Stimulated activated CD8-positive, alpha-beta memory T cell treated with anti-CD3 and anti-CD28 coated beads, Interleukin-4, amount 100 ng/mL, for 24 hours (primary cell): ENCODE results near the gene RAI1.
"Not testable (repeated sequence)": the region's sequence is repeated elsewhere in the genome, so short reads cannot be mapped to it uniquely, and the experiment has no call there.

Experiments
- DNase-seq: peaks from one replicate; pipeline ENCODE4 v3.0.0-alpha.2; 2020; ENCODE audit warnings: low read depth

The RAI1 gene

GRCh38 chr17:17665255-17665654 lies 16.0 kb upstream of the RAI1 start:
- DNase-seq, result no peak

- DNase-seq, result no peak
Observed at GRCh38 chr17:17666111-17666714, 15.0 kb upstream of the RAI1 start.

DNA sequence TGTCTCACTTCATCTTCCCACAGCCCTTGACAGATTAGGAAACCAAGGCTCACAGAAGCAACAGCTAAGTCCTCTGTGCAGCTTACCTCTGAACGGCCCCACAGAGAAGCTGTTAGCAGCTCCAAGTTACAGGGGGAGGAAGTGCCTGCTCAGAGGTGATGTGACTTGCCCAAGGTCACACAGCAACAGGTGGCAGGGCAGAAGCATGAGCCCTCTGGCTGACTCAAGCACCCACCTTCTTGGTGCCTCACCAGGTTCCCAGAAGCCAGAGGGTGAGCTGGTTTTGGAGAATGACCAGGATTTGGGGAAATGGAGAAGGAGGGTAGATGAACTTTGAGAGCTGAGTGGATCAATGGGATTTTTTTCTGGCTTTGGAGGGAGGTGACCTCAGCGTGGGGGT lies 14.0 kb upstream of the RAI1 start:
- no peak for DNase-seq

GRCh38 chr17:17667947-17668346 lies 13.3 kb upstream of the RAI1 start:
- DNase-seq, result no peak

GRCh38 chr17:17668358-17668757 lies 12.9 kb upstream of the RAI1 start:
- no peak for DNase-seq

DNA sequence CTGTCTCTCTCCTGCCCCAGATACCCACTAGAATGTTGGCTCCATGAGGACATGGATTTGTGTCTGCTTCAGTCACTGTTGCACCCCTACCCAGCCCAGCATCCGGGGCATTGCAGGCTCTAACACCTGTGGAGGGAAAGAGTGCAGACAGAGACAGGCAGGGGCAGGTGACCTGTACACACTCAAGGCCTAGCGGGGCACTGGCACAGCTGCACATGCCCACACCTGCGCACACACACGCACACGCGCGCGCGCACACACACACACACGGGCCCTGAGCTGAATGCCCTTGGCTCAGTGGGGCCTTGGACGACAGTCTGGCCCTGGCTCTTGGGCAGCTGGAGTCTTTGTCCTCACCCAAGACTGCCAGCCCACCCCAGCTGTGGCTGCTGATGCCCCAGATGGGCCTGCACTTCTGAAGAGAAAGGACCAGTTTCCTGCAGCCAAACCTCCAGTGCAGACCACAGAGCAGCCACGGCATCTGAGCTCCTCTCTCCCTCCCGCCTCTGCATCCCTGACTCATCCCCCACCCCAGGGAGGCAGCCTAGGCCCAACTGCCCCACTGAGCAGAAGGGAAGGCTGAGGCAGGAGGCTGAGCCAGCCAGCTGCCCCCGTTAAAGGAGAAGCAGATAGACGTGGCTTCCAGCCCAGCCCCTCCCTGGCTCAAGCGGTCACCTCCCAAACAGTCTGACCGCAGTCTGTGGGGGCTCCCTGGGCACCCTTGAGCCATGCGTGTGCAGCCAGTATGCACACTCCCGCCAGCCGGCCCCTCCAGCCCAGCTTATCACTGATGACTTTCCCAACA lies 12.3 kb upstream of the RAI1 start:
- no peak for DNase-seq

GRCh38 chr17:17669580-17670235 lies 11.6 kb upstream of the RAI1 start:
- DNase-seq, result no peak

- DNase-seq, result no peak
Observed at GRCh38 chr17:17670701-17671305, 10.5 kb upstream of the RAI1 start.

DNA sequence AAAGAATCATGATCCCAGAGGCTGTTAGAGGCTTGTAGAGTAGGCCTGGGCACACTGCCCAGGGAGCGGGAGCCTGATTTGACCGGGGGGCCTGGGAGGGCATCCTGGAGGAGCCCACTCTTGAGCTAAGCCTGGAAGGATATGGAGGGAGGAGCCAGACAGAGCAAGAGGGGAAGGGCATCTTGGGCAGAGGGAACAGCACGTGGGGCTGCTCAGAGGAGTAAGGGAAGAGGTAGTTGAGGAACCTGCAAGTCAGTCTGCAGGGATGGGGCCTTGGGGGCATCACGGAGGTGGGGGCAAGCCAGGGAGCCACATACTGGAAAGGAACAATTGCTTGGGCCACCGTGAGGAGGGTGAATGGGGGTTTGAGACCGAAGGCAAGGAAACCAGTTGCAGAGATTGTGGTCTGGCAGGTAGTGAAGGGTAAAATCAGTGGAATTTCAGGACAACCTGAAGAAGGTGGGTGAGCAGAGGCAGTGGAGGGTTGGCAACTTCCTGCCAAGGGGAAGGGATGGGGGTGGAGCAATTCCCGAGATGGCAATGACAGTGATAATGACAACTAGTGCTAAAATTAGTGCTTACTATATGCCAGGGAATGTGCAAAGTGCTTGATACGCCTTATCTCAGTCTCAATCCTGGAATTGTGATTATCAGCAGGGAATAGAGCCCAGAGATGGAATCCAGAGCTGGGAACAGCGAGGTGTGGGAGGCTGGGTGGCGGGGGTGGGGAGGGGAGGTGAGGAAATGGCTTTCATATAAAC lies 9.7 kb upstream of the RAI1 start:
- no peak for DNase-seq

DNA sequence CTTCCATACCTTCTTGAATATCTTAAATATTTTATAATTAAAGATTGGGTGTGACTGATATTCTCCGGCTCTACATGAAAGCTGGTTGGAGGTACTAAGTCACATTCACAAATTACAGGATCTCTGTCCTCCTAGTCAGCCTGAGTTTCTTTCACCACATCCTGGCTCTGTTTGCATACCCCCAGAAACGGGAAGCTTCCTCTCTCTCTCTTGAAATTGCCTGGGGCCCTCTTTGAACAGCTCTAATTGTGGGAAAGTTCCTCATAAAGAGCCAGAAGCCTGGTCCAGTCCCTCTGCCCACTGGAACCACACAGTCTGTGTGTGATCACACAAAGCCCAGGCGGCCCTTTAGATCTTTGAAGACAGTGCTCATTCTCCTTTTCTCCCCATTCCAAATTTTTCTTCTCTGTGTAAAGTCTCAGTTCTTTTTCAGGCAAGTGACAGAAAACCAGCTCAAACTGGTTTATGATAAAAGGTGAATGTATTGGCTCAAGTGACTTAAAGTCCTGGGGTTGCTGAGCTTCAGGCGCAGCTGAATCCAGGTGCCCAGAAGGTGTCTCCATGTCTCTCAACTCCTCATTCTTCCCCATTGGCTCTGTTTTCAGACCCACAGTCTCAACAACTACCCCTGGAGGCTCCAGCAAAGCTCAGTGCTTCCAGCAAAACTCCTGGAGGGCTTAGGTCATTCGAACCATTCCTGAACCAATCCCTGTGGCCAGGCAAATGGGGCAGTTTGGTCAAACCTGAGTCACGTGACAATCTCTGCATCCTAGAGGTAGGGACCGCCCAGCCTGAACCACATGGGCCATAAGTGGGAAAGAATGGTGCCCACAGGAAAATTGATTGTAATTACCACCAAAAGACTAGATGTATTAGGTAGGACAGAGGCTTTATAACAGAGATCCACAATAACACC lies 8.5 kb upstream of the RAI1 start:
- DNase-seq, result no peak

GRCh38 chr17:17675416-17675815 lies 5.8 kb upstream of the RAI1 start:
- DNase-seq, result no peak

DNA sequence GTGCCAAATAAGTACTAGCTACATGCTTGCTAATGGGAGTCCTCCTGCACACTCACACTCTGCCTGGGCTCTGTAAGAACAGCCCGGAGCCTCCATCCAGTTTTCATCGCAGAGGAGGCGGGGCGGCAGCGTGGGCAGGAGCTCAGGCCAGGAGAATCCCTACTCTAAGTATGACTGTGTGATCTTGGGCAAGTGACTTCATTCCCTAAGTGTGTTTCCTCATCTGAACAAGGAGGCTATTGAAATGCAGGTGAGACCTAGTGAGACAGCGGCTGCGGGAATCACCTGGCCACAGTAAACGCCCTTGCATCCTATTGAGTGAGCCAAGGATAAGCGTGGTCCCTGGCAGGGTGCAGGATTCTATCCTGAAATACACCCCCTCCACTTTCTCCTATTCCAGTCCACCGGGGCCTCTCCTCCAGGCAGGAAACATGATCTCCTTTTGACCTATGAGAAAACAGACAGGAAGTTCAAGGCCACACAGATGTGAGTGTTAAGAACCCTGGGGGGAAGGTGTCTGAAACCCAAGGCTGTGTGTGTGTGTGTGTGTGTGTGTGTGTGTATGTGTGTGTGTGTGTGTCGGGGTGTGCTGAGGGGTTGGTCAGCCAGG lies 5.2 kb upstream of the RAI1 start:
- no peak for DNase-seq

DNA sequence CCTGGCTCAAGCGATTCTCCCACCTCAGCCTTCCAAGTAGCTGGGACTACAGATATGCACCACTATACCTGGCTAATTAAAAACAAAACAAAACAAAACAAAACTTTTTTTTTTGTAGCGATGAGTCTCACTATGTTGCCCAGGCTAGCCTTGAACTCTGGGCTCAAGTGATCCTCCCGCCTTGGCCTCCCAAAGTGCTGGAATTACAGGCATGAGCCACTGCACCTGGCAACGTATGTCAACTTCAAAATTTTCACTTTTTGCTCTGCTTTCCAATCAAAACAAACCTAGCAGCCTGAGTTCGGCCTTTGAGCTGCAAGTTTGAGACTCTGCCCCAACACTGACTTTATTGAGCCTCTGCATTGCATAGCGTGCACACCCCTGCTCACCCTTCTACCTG lies 4.5 kb upstream of the RAI1 start:
- no peak for DNase-seq

- DNase-seq, result no peak
Observed at GRCh38 chr17:17677299-17678040, 3.8 kb upstream of the RAI1 start.

DNA sequence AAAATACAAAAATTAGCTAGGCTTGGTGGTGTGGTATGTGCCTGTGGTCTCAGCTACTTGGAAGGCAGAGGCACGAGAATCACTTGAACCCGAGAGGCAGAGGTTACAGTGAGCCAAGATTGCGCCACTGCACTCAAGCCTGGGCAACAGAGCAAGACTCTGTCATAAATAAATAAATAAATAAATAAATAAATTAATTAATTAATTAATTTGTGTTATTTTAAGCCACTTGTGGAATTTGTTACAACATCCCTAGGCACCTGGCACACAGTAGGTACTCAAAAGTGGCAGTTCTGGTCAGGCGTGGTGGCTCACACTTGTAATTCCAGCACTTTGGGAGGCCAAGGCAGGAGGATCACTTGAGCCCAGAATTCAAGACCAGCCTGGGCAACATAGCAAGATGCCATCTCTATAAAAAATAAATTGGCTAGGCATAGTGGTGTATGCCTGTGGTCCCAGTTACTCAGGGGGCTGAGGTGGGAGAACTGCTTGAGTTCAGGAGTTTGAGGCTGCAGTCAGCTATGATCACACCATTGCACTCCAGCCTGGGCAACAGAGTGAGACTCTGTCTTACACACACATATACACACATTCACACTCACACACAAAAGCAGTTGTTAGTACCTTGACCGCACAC lies 3.1 kb upstream of the RAI1 start:
- DNase-seq, result not testable (repeated sequence)

- no peak for DNase-seq
Observed at GRCh38 chr17:17679243-17679642, 2.0 kb upstream of the RAI1 start.

GRCh38 chr17:17679748-17680147 lies 1.5 kb upstream of the RAI1 start:
- DNase-seq, result no peak

GRCh38 chr17:17680477-17681186 lies 626 bp upstream of the RAI1 start:
- no peak for DNase-seq
